ENCODE measurements around the gene SYNGR2.

- TF ChIP-seq POLR2A (IDR thresholded peaks at IDR 0.05), result no peak
- TF ChIP-seq CTCF (IDR thresholded peaks at IDR 0.05), result no peak
These were observed 38.3 kb upstream of the SYNGR2 start for GRCh38 chr17:78130090-78130436.

Measured in thyroid gland (tissue), 4 donors.